ENCODE data around the gene AMACR.

The AMACR gene

DNA sequence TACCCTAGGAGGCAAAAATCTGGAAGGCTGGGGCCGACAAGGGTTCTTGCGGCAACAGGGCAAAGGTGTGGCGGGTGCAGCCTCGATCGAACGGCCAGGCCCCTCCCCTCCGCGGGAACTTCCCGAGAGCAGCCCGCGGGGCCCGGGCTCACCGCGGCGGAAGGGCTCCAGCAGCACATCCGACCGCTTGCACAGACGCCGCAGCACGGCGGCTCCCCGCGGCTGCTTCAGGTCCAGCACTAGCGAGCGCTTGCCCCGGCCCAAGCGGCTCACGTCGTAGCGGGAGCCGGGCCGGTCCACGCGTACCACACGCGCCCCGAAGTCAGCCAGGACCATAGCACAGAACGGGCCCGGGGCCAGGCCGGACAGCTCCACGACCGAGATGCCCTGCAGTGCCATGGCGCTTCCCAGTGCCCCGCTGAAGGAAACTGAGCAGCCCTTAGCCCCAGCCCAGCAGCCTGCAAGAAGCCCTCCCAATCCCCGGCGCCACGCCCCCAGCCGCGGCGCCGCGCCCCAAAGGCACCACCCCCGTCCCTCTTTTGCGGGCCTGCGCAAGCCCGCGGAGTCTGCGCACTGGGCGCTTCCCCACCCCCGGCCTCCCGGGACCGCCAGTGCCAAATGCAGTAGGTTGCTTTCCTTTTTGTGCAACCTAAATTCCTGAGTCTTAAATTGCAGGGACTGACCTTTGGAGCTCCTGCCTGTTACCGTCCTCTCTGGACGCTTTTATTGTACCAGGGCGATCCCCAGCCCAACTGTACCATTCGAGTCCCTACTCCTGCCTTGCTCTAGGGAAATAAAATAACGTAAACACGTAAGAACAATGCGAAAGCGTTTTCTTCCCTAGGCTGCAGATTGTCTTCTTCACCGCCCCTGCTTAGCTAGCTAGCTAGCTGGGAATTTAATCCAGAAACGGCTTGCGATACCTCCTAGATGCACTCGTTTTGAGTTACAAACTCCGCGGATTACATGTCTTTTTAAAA, at the start of gene AMACR:
AMACR (minus strand) TSS at position 430 of the 980 bp plus-strand sequence; CDS start at position 399, 31 bp downstream.
- H3K4me3 ChIP-seq (ENCODE audit: low read depth, low read length): peak within 1 kb of the TSS; percentile 94
- DNase-seq (ENCODE audit: low read depth): peak; percentile 97
- peak; percentile 98 for TF ChIP-seq POLR2A (IDR thresholded peaks at IDR 0.05; ENCODE audit: extremely low read depth, insufficient read length)
- TF ChIP-seq MAX (IDR thresholded peaks at IDR 0.05; ENCODE audit: low read depth, low read length): peak; percentile 51; the same call in 1 of the 2 replicates
- TF ChIP-seq CTCF (IDR thresholded peaks at IDR 0.05; ENCODE audit: low read depth, low read length): no peak
- 0 out of 2 replicates have a peak, but pooled peaks have one; percentile 3 for TF ChIP-seq MYC (IDR thresholded peaks at IDR 0.05; ENCODE audit: low read depth, low read length)

- no peak for DNase-seq (ENCODE audit: low read depth)
- H3K4me3 ChIP-seq (ENCODE audit: low read depth, low read length): no peak overlapping the region
- TF ChIP-seq CTCF (IDR thresholded peaks at IDR 0.05; ENCODE audit: low read depth, low read length): no peak
- TF ChIP-seq MAX (IDR thresholded peaks at IDR 0.05; ENCODE audit: low read depth, low read length): no peak
- TF ChIP-seq POLR2A (IDR thresholded peaks at IDR 0.05; ENCODE audit: extremely low read depth, insufficient read length): no peak
- no peak for TF ChIP-seq MYC (IDR thresholded peaks at IDR 0.05; ENCODE audit: low read depth, low read length)
Measured at GRCh38 chr5:34057569-34057968, 49.7 kb upstream of the AMACR start.

GRCh38 chr5:34057118-34057517, 49.3 kb upstream of the AMACR start:
- TF ChIP-seq POLR2A (IDR thresholded peaks at IDR 0.05; ENCODE audit: extremely low read depth, insufficient read length): no peak
- no peak for TF ChIP-seq MYC (IDR thresholded peaks at IDR 0.05; ENCODE audit: low read depth, low read length)
- TF ChIP-seq CTCF (IDR thresholded peaks at IDR 0.05; ENCODE audit: low read depth, low read length): no peak
- TF ChIP-seq MAX (IDR thresholded peaks at IDR 0.05; ENCODE audit: low read depth, low read length): no peak
- no peak for DNase-seq (ENCODE audit: low read depth)
- H3K4me3 ChIP-seq (ENCODE audit: low read depth, low read length): no peak overlapping the region

- TF ChIP-seq POLR2A (IDR thresholded peaks at IDR 0.05; ENCODE audit: extremely low read depth, insufficient read length): no peak
- TF ChIP-seq CTCF (IDR thresholded peaks at IDR 0.05; ENCODE audit: low read depth, low read length): no peak
- TF ChIP-seq MAX (IDR thresholded peaks at IDR 0.05; ENCODE audit: low read depth, low read length): no peak
- no peak for TF ChIP-seq MYC (IDR thresholded peaks at IDR 0.05; ENCODE audit: low read depth, low read length)
- DNase-seq (ENCODE audit: low read depth): no peak
- no peak overlapping the region for H3K4me3 ChIP-seq (ENCODE audit: low read depth, low read length)
Measured at GRCh38 chr5:34055667-34056066, 47.8 kb upstream of the AMACR start.

- DNase-seq (ENCODE audit: low read depth): no peak
- H3K4me3 ChIP-seq (ENCODE audit: low read depth, low read length): no peak overlapping the region
- TF ChIP-seq POLR2A (IDR thresholded peaks at IDR 0.05; ENCODE audit: extremely low read depth, insufficient read length) (no peak), MYC (IDR thresholded peaks at IDR 0.05; ENCODE audit: low read depth, low read length) (no peak), MAX (IDR thresholded peaks at IDR 0.05; ENCODE audit: low read depth, low read length) (no peak), CTCF (IDR thresholded peaks at IDR 0.05; ENCODE audit: low read depth, low read length) (no peak)
Measured at GRCh38 chr5:34054400-34054729, 46.5 kb upstream of the AMACR start.

All from NB4 (cell line).